Sciatic nerve (tissue), 2 donors: ENCODE results near the gene TNS4. TPM values are rescaled to one million over a fixed set of nuclear protein-coding genes. Genes with fewer than 3 reads are reported as not detected.

ENCODE experiments used
- ATAC-seq: fragments of 200-7000 bp; cut with Tn5 transposase; one replicate; pipeline ENCODE4 v1.9.1; 2020; ENCODE audit warnings: mild to moderate bottlenecking, moderate library complexity
- DNase-seq: peaks from one replicate; pipeline ENCODE4 v3.0.0-alpha.2; 2020; ENCODE audit warnings: low spot score
- intact Hi-C: fragments of 100-400 bp; cut with DNase I; formaldehyde crosslinking; loops from one replicate; pipeline ENCODE4 v1.14.2; 2022
- total RNA-seq: library from RNA; stranded (reverse); fragmentation: NEBNext Ultra II Directional; extraction: Animal tissue kit (Norgen Biotek cat#: 25700); gene quantifications from one replicate; pipeline ENCODE4 v1.2.1, GENCODE V29; 2021
- donor health status: DM: no; HTN: no; CAD: no.
- donor health status: DM: no; HTN: no; CAD: no.

TNS4 gene
- total RNA-seq, 1 donor from 2014 or later = 0.36 TPM

DNA sequence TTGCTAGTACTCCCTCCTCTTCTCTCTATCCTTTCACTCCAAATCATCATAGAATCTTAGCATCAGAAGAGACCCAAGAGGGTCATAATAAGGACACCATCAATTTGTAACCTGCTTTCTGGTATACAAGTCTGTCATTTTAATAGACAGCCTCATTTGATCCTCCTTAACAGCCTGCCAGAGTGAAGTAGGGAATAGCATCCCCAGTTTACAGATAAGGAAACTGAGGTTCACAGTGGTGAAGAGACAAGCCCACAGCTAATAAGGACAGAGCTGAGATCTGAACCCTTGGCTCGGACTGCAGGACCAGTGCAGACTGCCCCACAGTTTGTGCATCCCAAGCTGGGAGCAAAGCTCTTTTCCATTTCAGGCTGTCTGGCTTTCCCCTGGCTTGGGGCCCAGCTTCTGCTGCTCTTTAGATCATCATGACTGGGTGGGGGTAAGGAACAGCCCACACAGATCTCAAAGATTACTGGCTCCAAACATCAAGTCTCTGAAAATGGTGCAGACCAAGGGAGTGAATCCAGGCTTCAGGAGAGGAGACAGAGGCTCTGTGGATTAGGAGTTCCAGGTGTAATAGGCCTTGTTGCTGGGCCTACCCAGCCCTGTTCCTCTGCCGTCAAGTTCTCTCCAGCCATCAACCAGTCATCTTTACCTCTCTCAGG, 68.4 kb downstream of the TNS4 start:
- ATAC-seq = peak; percentile 49
- intact Hi-C loops = loop anchor here (10.0 kb wide), 1 partner anchor 122 kb away; no protein-coding TSS in a partner anchor
- peak; percentile 70 for DNase-seq

DNA sequence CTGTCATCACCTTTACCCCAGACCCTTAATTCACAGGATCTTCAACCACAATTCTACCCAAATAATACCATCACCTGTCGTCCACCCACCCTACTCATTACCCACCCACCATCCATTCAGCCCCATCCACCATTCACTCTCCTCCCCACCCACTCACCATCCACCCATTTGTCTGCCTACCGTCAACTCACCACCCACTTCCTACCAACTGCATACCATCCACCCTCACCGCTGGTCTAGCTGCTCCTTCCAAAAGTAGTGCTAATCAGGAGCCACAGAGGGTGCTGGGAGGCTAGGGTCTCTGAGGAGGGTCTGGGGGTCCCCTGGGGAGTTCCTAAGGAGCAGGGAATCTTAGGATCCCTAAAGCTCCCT, 70.2 kb downstream of the TNS4 start:
- ATAC-seq (no peak), DNase-seq (peak; percentile 41)
- intact Hi-C loops = loop anchor here (10.0 kb wide), 1 partner anchor 124 kb away; no protein-coding TSS in a partner anchor

DNA sequence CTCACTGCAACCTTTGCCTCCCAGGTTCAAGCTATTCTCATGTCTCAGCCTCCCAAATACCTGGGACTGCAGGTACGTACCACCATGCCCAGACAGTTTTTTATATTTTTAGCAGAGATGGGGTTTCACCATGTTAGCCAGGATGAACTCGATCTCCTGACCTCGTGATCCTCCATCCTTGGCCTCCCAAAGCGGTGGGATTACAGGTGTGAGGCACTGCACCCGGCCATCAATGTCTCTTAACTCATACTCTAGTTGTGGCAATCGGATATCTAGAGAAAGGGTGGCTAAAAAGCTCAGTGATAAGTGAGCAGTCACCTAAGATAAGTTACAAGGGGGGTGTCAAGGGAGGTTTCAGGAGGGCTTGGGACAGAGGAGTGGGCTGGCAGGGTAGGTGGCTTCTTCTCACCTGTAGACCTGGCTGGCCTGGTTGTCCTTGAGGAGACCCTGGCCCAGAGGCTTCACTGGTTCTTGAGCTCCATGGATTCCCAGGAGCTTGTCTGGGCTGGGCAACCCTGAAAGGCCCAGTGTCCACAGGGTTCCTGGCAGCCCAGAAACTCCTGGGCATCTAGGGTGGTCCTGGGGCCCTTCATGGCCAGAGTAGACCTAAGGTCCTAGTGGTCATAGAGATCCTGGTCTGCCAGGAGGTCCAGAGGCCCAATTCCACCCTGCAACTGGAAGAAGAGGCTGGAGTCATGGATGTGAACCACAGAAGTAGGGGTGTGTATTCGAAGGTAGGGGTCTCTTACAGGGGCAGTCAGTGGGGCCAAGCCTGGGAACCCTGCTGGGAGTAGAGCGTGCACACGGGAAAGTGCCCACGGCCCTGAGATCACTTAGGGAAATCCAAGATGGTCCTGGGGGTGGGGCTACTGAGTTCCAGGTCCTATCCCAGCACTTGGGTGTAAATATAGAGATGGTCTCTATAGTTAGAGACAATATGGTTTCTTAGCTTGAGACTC, 70.9 kb downstream of the TNS4 start:
- DNase-seq (peak; percentile 28), ATAC-seq (no peak)
- intact Hi-C loops = loop anchor here (10.0 kb wide), 1 partner anchor 124 kb away; no protein-coding TSS in a partner anchor

DNA sequence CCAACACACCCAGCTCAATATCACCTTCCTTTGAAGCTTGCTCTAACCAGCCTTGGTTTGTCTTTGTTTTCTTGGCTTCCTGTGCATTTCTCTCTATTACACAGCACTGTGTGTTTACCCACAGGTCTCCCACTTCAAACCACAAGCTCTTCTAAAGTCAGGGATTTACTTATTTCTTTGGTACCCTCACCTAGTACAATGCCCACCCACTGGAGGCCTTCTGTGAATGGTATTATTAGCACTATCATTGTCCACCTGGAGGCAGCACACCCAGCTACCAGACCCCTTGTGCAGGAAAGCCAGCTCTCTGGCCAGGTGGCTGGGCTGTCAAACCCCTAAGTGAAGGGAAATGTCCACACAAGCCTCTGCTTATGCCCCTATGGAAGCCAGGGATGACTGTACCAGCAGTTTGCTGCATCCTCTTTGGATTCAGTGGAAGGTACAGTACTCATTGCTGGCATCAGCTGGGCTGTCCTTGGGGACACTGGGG, 74.4 kb downstream of the TNS4 start:
- ATAC-seq (no peak), DNase-seq (peak; percentile 18)
- intact Hi-C loops = no loop called here

Other genes starting within 250 kb of the TNS4 start
- 1.0 TPM for gene CDC6, start 213.7 kb downstream of the TNS4 start, total RNA-seq
- 74.4 TPM for gene RARA, start 192.4 kb downstream of the TNS4 start, total RNA-seq
- gene GJD3, start 136.9 kb downstream of the TNS4 start, total RNA-seq = not detected
- gene TOP2A, start 83.7 kb downstream of the TNS4 start, total RNA-seq = 1.4 TPM
- 680 TPM for gene IGFBP4, start 58.2 kb downstream of the TNS4 start, total RNA-seq
- 1.4 TPM for gene CCR7, start 63.8 kb upstream of the TNS4 start, total RNA-seq
- 115 TPM for gene SMARCE1, start 146.2 kb upstream of the TNS4 start, total RNA-seq
- 8.2 TPM for gene KRT222, start 163.6 kb upstream of the TNS4 start, total RNA-seq
- 0.53 TPM for gene KRT24, start 202.1 kb upstream of the TNS4 start, total RNA-seq